Prostate gland (tissue), 2 donors: ENCODE results near the gene OR7C2.

Experiments
- POLR2A ChIP-seq: fragments of 450-650 bp; IDR thresholded peaks from one replicate; pipeline ENCODE4 v1.6.1; 2016; ENCODE audit warnings: antibody characterized with exemption, mild to moderate bottlenecking
- POLR2AphosphoS5 ChIP-seq: sonication (generic); formaldehyde crosslinking; IDR thresholded peaks from one replicate; pipeline ENCODE4 v1.6.1; 2017; ENCODE audit warnings: antibody characterized with exemption
- TF ChIP-seq, protein P1 (sequence below), 4 experiments: fragments of 200-600 bp in 2 of 4; fragments of 450-650 bp in 2 of 4; sonication (generic) in 2 of 4; IDR thresholded peaks; 1 replicate in 3 of 4; 2 replicates in 1 of 4; pipeline ENCODE4 v1.5.1; 2016 to 2019; ENCODE audit warnings: antibody characterized with exemption in 4 of 4, mild to moderate bottlenecking in 2 of 4, moderate library complexity in 2 of 4

DNA sequence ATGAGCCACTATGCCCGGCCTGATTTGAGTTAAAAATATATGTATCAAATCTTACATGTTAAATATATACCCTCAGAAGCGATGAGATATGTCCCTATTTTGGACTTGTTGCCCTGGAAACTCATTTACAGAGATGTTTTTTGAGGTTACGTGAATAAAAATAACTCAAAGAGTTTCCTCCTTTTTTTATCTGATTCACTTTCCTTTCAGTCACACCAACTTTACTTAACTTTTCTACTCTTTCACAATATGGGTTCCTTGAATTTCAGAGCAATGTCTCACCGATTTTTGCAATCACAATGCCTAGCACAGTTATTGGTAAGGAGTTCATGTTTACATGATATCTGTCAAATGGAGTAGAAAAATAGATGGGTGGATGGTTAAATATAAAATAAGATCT, 2.3 kb downstream of the OR7C2 start:
- TF ChIP-seq, protein P1, sequence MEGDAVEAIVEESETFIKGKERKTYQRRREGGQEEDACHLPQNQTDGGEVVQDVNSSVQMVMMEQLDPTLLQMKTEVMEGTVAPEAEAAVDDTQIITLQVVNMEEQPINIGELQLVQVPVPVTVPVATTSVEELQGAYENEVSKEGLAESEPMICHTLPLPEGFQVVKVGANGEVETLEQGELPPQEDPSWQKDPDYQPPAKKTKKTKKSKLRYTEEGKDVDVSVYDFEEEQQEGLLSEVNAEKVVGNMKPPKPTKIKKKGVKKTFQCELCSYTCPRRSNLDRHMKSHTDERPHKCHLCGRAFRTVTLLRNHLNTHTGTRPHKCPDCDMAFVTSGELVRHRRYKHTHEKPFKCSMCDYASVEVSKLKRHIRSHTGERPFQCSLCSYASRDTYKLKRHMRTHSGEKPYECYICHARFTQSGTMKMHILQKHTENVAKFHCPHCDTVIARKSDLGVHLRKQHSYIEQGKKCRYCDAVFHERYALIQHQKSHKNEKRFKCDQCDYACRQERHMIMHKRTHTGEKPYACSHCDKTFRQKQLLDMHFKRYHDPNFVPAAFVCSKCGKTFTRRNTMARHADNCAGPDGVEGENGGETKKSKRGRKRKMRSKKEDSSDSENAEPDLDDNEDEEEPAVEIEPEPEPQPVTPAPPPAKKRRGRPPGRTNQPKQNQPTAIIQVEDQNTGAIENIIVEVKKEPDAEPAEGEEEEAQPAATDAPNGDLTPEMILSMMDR (IDR thresholded peaks at IDR 0.05) = no peak
- no peak for TF ChIP-seq POLR2AphosphoS5
- no peak for TF ChIP-seq POLR2A
